Stimulated activated CD4-positive, alpha-beta T cell treated with anti-CD3 and anti-CD28 coated beads, Interleukin-12 subunit alpha, Interleukin-12 subunit beta, amount 100 ng/mL, for 24 hours (primary cell): ENCODE measurements around the gene RNF10.
A peak's percentile ranks its signal among the peaks of the same experiment; 100 is the strongest.
"Not testable (repeated sequence)": the region's sequence is repeated elsewhere in the genome, so short reads cannot be mapped to it uniquely, and the experiment has no call there.

Experiments
- DNase-seq, 2 experiments: peaks; one replicate each; pipeline ENCODE4 v3.0.0-alpha.2; 2020; ENCODE audit warnings: low read depth in 2 of 2

The RNF10 gene

DNA sequence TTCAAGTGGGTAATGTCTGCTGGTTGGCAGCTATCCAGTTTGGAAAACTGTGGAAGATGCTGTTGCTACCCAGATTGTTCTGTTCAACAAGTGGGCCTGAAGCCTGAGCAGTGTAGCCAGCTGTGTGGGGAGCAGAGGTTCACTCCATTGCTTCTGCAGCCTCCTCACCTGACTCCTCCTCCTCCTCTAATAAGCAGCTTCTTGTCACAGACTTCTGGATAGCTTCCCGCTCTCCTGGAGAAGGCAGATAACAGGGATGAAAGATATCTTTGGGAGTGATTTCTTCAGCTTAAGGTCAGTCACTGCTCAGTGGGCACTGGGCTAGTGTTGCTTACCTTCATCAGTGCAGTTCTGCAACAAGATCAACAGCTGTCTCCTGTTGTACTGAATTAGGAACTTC lies 45.0 kb downstream of the RNF10 start:
- DNase-seq: no peak

DNA sequence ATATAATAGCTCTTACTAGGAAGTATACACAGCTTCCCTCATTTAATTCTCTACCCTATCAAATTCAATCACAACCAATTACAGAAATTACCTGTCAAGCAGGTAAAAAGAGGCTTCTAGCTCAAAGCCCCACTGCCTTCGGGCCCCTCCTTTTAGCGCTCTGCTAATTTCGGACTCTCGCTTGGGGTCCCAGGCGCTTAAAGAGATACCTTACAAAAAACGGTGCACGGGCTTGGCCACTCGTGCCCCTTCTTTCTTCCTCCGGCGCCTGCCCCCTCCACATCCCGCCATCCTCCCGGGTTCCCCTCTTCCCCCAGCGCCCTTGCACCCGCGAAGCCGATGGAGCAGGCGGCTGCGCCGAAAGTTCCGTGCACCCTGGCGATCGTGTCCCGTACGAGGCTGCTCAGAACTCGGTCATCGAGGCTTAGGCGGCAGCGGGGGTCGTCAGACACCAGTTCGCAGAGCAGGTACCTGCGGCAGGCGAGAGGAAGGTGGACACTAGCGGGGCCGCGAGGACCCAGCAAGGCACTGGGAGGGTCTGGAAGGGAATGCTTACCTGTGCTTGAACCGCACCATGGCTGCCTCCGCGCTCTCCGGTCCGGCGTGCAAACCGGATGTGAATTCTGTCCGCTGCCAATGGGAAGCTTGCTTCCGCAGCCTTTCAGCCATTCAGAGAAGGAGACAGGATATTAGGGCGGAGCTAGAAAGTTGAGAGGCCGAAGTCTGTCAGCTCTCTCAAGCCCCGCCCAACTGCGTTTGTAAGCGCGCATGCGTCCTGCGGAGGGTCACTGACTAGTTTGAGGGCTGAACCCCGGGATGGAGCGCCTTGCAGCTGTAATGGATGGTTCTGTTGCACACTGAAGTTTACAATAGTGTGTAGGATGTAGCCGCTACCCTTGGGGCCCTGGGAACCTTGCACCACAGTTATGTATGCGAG lies 46.9 kb downstream of the RNF10 start, which contains the start of gene POP5:
Gene POP5 (minus strand): TSS at position 616 of the 937 bp plus-strand sequence. CDS start 40 bp downstream, at position 576.
- peak; percentile 84 to 94 for DNase-seq

DNA sequence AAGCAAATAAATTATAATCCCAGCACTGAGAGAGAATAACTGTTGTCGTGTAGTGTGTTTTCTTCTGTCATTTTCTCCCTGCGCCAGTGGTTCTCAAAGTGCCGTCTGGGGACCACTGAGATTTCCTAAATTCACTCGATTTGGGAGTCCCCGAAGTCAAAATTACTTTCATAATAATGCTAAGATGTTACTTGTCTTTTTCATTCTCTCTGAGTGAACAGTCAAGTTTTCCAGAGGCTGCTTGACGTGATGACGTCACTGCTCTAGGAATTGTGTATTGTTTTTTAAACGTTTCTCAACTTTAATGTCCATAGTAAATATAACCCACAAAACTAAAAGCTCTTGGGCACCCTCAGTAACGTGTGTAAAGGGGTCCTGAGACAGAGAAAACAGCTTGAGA lies 47.8 kb downstream of the RNF10 start:
- no peak for DNase-seq

DNA sequence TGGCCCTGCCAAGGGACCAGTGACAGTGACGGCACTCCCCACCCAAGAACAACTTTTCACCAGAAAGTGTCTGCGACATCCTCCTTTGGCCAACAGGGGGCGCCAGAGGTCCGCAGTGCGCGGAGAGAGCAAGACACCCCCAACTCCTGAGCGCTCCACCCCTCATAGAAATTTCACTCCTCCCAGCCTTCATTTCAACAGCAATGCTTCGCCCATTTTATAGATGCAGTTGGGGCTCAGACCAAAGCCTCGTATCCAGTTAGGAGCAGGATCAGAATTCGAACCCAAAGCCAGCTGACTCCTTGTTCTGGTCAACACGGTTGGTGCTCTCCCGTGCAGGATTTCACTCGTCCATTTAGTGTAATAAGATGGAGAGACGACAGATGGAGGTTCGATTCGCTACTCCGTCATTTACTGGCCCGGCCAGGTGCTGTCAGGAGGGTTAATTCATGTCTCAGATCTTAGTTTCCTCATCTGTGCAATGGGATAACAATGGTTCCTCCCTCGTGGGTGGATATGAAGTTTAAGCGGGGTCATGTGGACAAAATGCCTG lies 49.4 kb downstream of the RNF10 start:
- peak; percentile 72 to 83 for DNase-seq

DNA sequence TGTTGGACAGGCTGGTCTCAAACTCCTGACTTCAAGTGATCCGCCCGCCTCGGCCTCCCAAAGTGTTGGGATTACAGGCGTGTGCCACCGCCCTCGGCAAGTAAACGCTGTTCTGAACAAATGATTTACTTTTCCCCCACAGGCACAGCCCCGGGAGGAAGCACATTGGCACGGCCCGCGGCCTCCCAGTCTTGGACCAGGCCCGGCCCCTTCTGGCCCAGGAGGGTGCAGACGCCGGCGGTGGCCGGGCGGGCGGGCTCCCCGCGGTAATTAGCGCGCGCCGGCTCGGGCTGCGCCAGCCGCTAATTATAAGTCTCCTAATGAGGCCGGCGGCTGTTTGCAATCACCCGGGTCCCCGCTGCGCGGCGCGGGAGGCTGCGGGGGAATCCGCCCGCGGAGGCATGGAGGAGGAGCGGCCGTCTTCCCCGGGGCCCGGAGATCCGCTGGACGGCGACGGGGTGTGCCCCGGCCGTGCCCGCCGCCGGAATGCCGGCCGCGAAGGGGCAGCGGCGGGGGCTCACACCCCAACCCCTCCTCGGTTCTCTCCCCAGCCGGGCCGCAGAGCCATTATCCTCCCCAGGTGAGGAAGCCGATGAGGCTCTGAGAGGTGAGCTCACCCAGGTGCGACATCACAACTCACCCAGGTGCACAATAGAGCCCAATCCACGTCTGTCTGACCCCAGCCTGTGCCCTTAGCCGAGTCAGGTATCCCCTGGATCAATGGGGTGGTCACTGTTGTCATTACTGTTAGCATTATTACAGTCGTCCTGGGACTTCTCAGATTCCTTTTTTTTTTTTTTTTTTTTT lies 50.4 kb downstream of the RNF10 start:
- peak; percentile 21 to 49 for DNase-seq

DNA sequence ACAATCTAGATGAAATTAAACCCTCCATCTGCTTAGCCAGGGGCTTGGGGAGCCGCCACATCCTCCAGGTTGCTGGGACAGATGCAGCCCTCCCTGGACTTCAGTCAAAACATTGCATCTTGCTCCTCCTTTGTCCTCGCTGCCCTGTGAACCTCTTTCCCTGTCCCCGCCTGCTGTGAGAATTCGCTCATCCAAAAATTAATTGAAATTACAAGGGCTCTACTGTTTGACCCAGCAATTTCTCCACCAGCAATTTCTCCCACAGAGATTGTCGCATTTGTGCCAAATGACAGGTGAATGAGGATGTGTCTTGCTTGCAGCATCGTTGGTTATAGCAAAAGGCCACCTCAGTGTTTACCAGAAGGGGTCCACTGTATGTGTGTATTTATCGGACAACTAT lies 52.0 kb downstream of the RNF10 start:
- no peak for DNase-seq

DNA sequence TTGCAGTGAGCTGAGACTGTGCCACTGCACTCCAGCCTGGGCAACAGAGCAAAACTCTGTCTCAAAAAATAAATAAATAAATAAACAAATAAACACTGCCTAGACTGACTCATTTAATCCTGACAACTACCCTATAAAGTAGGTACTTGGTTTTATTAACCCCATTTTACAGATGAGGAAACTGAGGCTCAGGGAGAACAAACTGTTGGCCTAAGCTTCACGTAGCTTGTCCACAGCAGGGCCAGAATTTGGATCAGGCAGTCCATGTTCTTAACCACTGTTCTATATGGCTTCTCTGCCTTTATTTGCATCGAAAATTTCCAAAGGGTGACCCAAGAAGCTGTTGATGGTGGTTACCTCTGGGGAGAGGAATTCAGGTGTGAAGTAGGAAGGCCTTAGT lies 52.7 kb downstream of the RNF10 start:
- no peak for DNase-seq

DNA sequence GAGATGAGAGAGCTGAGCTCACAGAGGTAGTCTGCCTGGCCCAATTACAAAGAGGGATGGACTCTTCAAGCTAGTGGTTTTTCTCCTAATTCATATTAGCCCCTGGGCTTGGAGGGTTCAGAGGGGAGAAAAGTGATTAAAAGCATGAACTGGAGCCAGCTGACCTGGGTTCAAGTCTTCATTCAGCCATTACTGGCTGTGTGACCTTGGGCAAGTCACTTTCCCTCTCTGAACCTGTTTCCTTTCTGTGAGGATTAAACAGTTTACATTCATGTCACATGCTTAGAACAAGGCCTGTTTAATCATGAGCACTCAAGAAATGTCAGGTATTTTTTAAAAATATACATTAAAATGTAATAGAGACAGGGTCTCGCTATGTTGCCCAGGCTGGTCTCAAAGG lies 54.2 kb downstream of the RNF10 start:
- DNase-seq: no peak

DNA sequence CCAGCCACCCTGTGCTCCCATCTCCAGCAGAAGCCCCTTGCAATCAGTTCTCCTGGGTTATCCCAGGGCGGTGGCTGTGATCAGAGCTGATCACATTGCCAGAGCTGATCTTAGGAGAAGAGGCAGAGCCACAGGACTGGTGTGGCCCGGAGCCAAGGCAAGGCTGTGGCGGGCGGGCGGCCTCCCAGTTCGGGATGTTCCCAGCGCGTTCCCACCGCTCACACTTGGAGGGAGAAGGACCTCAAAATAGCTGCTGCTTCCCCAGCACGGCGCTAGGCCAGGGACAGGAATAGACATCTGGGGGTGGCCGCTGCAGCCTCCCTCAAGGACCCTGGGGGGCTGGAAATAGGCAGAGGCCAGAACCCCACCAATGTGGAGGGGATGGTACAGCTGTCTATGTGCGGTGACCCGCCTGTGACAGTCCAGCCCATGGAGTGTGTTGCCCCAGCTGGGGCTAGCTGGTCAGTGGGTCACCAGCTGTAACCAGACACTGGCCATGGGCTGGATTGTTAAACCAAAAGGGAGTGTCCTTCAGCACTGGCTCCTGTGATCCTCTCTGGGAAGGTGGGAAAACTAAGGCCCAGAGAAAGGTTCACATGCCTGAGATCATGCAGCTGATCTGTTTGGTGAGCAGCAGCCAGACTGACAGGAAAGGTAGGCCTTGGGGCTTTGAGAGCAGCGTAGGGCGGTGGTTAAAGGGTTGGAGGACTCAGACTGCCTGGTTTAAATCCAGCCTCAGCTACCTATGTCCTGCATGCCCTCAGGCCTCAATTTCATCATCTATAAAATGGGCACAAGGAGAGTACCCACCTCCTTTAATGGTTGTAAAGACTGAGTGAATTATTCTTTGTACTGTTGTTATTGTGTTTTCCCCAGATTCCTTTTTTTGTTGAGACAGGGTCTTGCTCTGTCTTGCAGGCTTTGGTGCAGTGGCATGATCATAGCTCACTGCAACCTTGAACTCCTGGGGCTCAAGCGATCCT lies 55.1 kb downstream of the RNF10 start:
- no peak for DNase-seq

DNA sequence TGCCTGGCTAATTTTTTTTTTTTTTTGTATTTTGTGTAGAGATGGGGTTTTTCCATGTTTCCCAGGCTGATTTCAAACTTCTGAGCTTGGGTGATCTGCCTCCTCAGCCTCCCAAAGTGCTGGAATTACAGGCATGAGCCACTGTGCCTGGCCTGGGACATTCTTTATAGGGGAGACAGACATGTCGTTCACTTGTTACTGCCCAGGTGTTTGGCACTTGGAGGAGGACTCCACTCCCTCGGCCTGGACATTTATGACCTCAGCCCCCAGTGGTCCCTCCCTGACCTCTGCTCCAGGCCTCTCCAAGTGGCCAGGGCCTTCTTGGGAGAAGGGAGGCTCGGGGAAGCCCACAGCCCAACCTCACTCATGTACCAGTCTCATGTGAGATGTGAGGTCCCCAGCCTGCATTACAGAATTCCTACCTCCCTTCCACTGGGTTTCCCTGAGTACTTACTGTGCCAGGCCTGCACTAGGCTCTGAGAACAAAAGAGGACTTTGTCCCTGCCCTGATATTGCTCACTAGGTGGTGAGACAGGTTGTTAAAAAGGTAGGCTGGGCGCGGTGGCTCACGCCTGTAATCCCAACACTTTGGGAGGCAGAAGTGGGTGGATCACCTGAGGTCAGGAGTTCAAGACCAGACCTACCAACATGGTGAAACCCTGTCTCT lies 56.7 kb downstream of the RNF10 start:
- DNase-seq: no peak

DNA sequence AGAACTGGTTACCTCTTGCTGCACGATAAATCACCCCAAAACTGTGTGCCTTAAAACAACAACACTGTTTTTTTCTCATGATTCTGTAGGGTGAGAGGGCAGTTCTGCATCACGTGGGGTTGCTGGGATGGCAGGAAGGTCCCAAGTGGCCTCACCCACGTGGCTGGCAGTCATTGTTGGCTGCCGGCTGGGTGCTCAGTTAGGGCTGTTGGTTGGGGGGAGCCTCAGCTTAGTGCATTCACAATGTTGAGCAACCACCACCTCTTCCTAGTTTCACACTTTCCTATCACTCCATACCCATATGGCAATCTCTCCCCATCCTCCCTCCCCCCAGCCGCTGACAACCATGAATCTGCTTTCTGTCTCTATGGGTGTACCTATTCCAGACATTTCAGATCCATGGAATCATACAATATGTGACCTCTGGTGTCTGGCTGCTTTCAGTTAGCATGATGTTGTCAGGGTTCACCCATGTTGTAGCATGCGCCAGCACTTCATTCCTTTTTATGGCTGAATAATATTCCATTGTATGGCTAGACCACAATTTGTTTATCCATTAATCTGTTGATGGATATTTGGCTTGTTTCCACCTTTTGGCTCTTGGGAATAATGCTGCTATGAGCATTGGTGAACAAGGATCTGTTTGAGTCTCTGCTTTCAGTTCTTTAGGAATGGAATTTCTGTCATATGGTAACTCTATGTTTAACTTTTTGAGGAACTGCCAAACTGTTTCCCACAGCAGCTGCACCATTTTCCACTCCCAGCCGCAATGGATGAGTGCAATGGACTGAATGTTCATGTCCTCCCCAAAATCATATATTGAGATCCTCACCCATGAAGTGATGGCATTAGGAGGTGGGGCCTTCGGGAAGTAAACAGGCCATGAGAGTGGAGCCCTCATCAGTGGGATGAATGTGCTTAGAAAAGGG lies 58.2 kb downstream of the RNF10 start:
- DNase-seq: no peak

DNA sequence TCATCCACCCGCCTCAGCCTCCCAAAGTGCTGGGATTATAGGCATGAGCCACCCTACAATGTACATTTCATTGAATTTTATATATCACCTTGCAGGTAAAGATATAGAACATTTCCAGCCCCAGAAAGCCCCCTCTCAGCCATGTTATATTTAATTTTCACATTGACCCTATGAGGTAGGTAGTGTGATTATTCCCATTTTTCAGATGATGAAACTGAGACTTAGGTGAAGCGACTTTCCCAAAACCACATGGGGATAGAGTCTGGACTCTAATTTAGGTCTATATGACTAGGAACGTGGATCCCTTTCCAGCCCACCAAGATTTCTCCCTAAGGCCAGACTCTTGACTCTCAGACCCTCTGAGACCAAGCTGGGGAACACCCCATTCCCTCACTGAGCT lies 62.7 kb downstream of the RNF10 start:
- no peak for DNase-seq

DNA sequence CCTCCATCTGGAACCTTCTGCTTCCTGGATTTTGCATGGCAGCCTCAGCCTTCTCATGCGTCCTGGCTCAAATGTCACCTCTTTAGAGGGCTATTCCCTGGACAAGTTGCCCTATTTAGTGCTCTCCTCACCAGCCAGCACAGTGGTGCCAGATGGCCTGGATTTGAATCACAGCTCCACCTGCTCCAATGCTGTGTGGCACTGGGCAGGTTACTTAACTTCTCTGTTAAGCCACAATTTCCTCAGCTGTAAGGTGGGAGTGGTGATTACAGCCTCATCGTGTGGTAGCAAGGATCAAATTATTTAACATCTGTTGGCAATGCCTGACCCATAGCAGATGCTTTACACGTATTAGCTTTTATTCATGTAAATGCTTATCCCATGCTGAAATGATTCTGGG lies 63.7 kb downstream of the RNF10 start:
- no peak for DNase-seq

DNA sequence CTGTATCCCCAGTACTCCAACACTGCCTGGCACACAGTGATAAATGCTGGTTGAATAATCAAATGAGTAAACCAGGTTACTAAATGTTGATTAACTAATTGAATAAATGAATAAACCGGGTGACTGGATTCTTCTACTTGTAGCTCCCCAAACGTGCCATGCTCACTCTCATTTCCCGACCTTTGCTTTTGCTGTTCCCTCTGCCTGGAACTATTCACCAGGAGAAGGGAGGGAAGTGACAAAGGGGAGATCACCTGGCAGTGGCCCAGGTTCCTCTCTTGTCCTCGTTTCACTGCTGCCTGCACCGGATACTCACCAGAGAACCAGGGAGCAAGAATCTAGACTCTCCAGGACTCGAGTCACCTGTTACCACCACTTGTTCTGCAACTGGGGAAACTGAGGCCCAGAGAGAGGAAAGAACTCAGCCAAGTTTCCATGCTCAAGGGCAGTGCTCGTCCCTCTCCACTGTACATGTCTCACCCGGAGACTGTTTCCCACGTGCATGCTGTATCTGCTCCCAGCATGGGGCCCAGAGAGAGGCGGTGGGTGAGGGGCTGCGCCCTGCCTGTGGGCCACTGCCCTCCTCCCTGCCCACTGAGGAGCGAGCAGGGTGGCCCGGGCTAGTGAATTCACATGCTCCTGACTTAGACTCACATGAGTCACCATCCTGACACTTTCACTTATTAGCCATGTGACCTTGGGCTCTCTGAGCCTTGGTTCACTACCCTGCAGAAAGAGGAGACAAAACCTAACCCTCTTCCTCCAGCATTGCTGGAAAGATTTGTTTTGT lies 64.7 kb downstream of the RNF10 start:
- no peak for DNase-seq

DNA sequence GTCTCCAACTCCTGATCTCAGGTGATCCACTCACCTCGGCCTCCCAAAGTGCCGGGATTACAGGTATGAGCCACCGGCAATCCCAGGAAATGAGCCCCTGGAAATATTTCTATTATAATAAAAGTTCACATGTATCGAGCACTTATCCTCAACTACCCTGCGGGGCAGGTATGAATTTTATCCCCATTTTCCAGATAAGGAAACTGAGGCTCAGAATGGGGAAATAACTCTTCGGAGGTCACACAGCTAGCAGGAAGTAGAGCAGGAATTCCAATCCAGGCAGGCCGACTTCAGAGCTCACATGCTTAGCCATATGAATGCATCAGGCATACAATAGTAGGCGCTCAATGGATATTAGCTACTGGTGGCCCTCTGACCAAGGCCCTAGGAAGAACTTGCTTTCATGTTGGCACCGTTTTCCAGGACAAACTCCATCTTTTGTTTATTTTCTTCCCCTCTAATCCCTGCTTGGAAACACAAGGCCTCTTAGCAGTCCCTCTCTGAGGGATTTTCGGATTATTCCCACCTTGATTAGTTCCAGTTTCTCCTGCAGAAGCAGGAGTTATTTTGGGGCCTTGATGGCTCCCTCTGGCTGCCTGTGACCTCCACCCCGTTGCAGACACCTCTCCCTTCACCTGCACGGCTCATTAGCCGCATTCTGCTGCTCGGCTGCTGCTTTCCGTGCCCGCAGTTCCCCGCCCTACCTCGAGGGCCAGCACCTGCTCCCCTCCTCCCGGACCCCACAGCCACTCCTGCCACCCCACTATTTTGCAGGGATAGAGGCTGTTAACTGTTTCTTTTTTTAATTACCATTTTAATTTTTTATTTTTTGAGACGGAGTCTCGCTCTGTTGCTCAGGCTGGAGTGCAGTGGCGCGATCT lies 65.8 kb downstream of the RNF10 start:
- DNase-seq: no peak

DNA sequence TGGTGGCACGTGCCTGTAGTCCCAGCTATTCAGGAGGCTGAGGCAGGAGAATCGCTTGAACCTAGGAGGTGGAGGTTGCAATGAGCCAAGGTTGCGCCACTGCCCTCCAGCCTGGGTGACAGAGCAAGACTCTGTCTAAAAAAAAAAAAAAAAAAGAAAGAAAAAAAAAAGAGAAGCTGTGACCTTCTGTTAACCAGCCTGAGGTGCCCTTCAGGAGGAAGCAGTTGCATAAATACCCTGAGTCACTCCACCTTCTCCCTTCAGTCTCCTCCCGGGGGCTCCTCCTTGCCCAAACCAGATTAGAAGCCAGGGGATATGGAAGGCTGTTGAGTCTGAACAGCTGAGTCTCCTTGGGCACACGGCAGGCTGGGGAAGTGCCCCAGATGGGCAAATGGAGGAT lies 68.3 kb downstream of the RNF10 start:
- not testable (repeated sequence) for DNase-seq

DNA sequence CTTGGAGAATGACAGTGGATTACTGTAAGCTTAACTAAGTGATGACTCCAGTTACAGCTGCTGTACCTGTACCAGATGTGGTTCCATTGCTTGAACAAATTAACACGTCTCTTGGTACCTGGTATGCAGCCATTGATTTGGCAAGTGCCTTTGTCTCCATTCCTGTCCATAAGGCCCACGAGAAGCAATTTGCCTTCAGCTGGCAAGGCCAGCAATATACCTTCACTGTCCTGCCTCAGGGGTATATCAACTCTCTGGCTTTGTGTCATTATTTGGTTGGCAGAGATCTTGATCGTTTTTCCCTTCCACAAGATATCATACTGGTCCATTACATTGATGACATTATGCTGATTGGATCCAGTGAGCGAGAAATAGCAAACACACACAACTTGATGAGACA lies 76.4 kb downstream of the RNF10 start:
- DNase-seq: no peak

DNA sequence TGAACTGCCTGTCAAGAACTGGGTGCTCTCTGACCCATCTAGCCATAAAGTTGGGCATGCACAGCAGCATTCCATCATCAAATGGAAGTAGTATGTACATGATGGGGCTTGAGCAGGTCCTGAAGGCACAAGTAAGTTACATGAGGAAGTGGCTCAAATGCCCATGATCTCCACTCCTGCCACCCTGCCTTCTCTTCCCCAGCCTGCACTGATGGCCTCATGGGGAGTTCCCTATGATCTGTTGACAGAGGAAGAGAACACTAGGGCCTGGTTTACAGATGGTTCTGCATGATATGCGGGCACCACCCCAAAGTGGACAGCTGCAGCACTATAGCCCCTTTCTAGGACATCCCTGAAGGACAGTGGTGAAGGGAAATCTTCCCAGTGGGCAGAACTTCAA lies 77.4 kb downstream of the RNF10 start:
- DNase-seq: not testable (repeated sequence)
